Prostate gland (tissue), 2 donors: Measurements from ENCODE around the gene TELO2. TPM values are rescaled to one million over a fixed set of nuclear protein-coding genes. Genes with fewer than 3 reads are reported as not detected.

ENCODE experiments used
- DNase-seq: peaks from one replicate; pipeline ENCODE4 v3.0.0-alpha.2; 2019; ENCODE audit warnings: low spot score
- H3K27ac ChIP-seq, 2 donors: fragments of 200-600 bp; sonication (generic); 2 replicates each; pipeline ENCODE4 v1.5.1; 2017 to 2019
- H3K27me3 ChIP-seq: fragments of 200-600 bp; sonication (generic); replicated peaks from 2 replicates; pipeline ENCODE4 v1.5.1; 2019; ENCODE audit not compliant: insufficient read depth
- H3K36me3 ChIP-seq, 2 donors: fragments of 200-600 bp; sonication (generic); 1 replicate in 1 of 2; 2 replicates in 1 of 2; pipeline versions ENCODE4 v1.5.1 to v1.8.1; 2017 to 2019
- H3K4me1 ChIP-seq: fragments of 200-600 bp; sonication (generic); replicated peaks from 2 replicates; pipeline ENCODE4 v1.5.1; 2019
- H3K4me3 ChIP-seq, 2 donors: fragments of 200-600 bp; sonication (generic); 2 replicates each; pipeline ENCODE4 v1.5.1; 2017 to 2019
- H3K9me3 ChIP-seq: fragments of 200-600 bp; sonication (generic); 2 replicates; pipeline ENCODE4 v1.5.1; 2017
- POLR2A ChIP-seq: fragments of 450-650 bp; IDR thresholded peaks from one replicate; pipeline ENCODE4 v1.6.1; 2016; ENCODE audit warnings: antibody characterized with exemption, mild to moderate bottlenecking
- POLR2AphosphoS5 ChIP-seq: sonication (generic); formaldehyde crosslinking; IDR thresholded peaks from one replicate; pipeline ENCODE4 v1.6.1; 2017; ENCODE audit warnings: antibody characterized with exemption
- WGBS: methylation state at CpG from one replicate; pipeline ENCODE4 v1.1.5; 2018; 5-methylcytosine and 5-hydroxymethylcytosine counted together
- intact Hi-C: fragments of 100-400 bp; cut with DNase I; formaldehyde crosslinking; loops from one replicate; pipeline ENCODE4 v1.14.2; 2022
- total RNA-seq, 2 donors: library from RNA; depleted of rRNA; stranded (reverse); fragments of >200 nt; gene quantifications; one replicate each; pipeline ENCODE4 v1.1.0, GENCODE V29; 2016
- TF ChIP-seq, protein P1 (sequence below), 4 experiments: fragments of 200-600 bp in 2 of 4; fragments of 450-650 bp in 2 of 4; sonication (generic) in 2 of 4; IDR thresholded peaks; 1 replicate in 3 of 4; 2 replicates in 1 of 4; pipeline ENCODE4 v1.5.1; 2016 to 2019; ENCODE audit warnings: antibody characterized with exemption in 4 of 4, mild to moderate bottlenecking in 2 of 4, moderate library complexity in 2 of 4

The TELO2 gene
- total RNA-seq, 2 donors from 2014 or later = 35.1 to 53.5 TPM

DNA sequence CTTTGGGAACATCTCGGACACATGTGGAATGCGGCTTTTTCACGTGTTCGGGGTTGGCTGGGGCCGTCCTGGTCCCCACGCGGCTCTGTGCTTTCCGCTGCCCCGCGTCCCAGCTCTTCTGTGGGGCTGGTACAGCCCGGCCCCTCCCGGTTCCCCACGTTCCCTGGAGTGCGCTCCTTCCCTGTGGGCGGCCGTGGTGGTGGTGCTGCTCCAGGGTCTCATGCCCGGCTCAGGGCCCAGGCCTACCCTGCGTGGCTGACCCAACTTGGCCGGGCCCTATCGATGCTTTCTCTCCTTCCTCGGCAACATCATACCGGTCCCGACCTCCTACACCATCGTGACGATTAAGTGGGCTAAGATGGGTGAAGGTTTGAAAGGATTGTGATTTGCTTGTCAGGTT lies 3.3 kb downstream of the TELO2 start:
- no peaks in the 10 kb centered on the region for H3K9me3 ChIP-seq
- no peak overlapping the region for H3K27ac ChIP-seq
- intact Hi-C loops = no loop called here
- peaks cover 2 to 11% of the 10 kb centered on the region in 2 donors for H3K36me3 ChIP-seq
- TF ChIP-seq POLR2A = no peak
- TF ChIP-seq POLR2AphosphoS5 = no peak
- TF ChIP-seq, protein P1, sequence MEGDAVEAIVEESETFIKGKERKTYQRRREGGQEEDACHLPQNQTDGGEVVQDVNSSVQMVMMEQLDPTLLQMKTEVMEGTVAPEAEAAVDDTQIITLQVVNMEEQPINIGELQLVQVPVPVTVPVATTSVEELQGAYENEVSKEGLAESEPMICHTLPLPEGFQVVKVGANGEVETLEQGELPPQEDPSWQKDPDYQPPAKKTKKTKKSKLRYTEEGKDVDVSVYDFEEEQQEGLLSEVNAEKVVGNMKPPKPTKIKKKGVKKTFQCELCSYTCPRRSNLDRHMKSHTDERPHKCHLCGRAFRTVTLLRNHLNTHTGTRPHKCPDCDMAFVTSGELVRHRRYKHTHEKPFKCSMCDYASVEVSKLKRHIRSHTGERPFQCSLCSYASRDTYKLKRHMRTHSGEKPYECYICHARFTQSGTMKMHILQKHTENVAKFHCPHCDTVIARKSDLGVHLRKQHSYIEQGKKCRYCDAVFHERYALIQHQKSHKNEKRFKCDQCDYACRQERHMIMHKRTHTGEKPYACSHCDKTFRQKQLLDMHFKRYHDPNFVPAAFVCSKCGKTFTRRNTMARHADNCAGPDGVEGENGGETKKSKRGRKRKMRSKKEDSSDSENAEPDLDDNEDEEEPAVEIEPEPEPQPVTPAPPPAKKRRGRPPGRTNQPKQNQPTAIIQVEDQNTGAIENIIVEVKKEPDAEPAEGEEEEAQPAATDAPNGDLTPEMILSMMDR (IDR thresholded peaks at IDR 0.05) = no peak
- peaks cover 8% of the 10 kb centered on the region for H3K4me1 ChIP-seq
- DNase-seq = no peak
- H3K4me3 ChIP-seq = no peak overlapping the region
- WGBS = 91% methylated on average over 25 of the region's 25 CpGs
- H3K27me3 ChIP-seq = no peaks in the 10 kb centered on the region

DNA sequence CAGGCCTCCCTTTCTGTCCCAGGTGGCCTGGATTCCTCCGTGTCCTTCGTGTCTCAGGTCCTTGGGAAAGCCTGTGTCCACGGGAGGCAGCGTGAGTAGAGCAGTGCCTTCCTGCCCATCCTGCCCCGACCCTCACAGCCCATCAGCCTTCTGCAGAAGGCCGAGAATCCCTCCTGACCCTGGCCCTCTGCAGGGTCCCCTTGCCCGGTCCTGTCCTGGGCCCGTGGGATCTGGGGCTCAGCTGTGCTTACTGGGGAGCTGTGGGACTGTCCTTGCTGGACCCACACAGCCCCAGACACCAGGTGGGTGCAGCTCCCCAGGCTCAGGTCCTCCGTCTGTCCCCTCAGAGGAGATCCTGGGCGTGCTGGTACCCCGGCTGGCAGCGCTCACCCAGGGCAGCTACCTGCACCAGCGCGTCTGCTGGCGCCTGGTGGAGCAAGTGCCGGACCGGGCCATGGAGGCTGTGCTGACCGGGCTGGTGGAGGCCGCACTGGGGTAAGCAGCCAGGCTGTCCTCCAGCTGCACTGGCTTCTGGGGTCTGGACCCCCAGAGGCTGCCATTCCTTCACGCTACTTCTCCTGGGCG lies 3.9 kb downstream of the TELO2 start:
- Histone ChIP-seq H3K27ac (no peak overlapping the region), H3K27me3 (no peaks in the 10 kb centered on the region), H3K4me3 (no peak overlapping the region), H3K36me3 (peaks cover 8 to 18% of the 10 kb centered on the region in 2 donors), H3K9me3 (no peaks in the 10 kb centered on the region), H3K4me1 (peaks cover 8% of the 10 kb centered on the region)
- WGBS = 86% methylated on average over 21 of the region's 21 CpGs
- intact Hi-C loops = no loop called here
- no peak for DNase-seq
- TF ChIP-seq POLR2A = no peak
- TF ChIP-seq POLR2AphosphoS5 = no peak
- TF ChIP-seq, protein P1 (IDR thresholded peaks at IDR 0.05) = no peak

DNA sequence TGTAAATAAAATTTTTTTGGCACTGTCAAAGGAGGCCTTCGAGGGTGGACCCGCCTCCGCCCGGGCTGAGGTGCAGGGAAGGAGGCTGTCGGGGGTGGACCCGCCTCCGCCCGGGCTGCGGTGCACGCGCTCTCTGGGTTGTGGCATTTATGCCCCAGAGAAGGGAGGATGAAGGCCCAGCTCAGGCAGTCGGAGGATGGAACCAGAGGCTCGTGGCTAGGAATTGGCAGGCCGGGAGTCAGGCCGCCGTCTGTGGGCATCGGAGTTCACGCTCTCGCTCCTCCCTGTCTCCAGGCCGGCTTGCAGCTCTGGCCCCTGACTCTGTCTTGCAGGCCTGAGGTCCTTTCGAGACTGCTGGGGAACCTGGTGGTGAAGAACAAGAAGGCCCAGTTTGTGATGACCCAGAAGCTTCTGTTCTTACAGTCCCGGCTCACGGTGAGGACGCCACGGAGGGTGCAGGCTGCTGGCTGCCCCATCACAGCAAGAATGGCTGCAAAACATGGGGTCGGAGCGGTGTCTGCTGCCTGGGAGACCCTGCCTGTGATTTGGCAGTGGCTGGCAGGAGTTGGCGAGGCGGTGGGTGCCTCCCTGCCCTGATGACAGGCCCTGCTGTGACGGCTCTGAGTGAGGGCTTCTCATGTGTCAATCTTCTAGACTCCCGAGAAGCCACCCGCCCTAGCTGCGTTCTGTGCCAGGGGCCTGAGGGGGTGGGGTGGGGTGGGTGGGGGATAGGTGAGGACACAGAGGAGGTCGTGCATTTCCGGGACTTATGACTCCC lies 5.9 kb downstream of the TELO2 start:
- intact Hi-C loops = no loop called here
- 91% methylated on average over 35 of the region's 35 CpGs for WGBS
- DNase-seq = no peak

DNA sequence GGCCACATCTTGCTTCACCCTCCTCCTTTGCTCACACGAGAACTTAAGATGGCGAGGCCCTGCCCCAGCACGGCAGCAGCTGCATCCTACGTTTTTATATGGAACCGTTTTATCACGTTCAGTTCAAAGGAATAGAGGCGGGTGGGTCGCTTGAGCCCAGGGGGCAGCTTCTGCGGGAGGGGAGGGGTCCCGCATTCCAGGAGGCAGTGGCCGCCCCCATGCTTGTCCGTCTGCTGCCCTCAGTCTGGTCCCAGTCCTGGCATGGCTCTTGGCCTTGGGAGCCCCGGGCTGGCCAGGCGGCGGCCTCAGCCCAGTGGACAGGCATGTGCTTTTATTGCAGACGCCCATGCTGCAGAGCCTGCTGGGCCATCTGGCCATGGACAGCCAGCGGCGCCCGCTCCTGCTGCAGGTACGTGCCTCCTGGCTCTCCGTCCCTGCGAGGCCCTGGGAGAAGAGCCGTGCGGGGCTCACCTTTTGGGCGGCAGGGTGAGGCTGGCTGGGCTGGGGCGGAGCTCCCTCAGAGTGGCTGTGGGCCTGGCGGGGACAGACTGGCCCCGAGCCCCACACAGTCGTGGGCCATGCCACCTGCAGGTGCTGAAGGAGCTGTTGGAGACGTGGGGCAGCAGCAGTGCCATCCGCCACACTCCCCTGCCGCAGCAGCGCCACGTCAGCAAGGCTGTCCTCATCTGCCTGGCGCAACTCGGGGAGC lies 6.8 kb downstream of the TELO2 start:
- intact Hi-C loops = no loop called here
- peaks cover 11 to 27% of the 10 kb centered on the region in 2 donors for H3K36me3 ChIP-seq
- no peaks in the 10 kb centered on the region for H3K9me3 ChIP-seq
- no peak overlapping the region for H3K4me3 ChIP-seq
- no peaks in the 10 kb centered on the region for H3K27me3 ChIP-seq
- H3K4me1 ChIP-seq = peaks cover under 1% of the 10 kb centered on the region
- H3K27ac ChIP-seq = no peak overlapping the region
- WGBS = 92% methylated on average over 32 of the region's 36 CpGs
- no peak for TF ChIP-seq POLR2AphosphoS5
- no peak for TF ChIP-seq POLR2A
- TF ChIP-seq, protein P1 (IDR thresholded peaks at IDR 0.05) = no peak
- DNase-seq = no peak

More for the DNA sequence above, 5.9 kb downstream of the TELO2 start:
- H3K36me3 ChIP-seq = peaks cover 11 to 27% of the 10 kb centered on the region in 2 donors
- no peaks in the 10 kb centered on the region for H3K27me3 ChIP-seq
- no peaks in the 10 kb centered on the region for H3K9me3 ChIP-seq
- TF ChIP-seq, protein P1 (IDR thresholded peaks at IDR 0.05) = no peak
- TF ChIP-seq POLR2AphosphoS5 = no peak
- TF ChIP-seq POLR2A = no peak
- no peak overlapping the region for H3K4me3 ChIP-seq
- no peak overlapping the region for H3K27ac ChIP-seq
- H3K4me1 ChIP-seq = peaks cover 8% of the 10 kb centered on the region
